Dermis blood vessel endothelial cell (primary cell): ENCODE results near the gene RHBDD3. TPM values are rescaled to one million over a fixed set of nuclear protein-coding genes. Genes with fewer than 3 reads are reported as not detected.

ENCODE experiments used
- DNase-seq: peaks from one replicate; pipeline ENCODE4 v3.0.0; 2010
- total RNA-seq: library from RNA; depleted of rRNA; stranded (reverse); fragments of >200 nt; gene quantifications from 2 replicates; pipeline ENCODE4 v1.2.3, GENCODE V29; 2014

RHBDD3 gene
- total RNA-seq, 1 donor from 2014 or later = 28.1 TPM

GRCh38 chr22:29306175-29306834 is 38.5 kb upstream of the RHBDD3 start, which contains the start of gene GAS2L1:
GAS2L1 (plus strand) TSS chr22:29306650; CDS start chr22:29308106, 1,456 bp downstream.
- DNase-seq = peak; percentile 90

- no peak for DNase-seq
These were observed 38.0 kb upstream of the RHBDD3 start for GRCh38 chr22:29305836-29306174.

GRCh38 chr22:29302681-29303465 is 35.1 kb upstream of the RHBDD3 start:
- DNase-seq = no peak

- DNase-seq = no peak
These were observed 34.6 kb upstream of the RHBDD3 start for GRCh38 chr22:29302402-29302680.

GRCh38 chr22:29301716-29302401 is 34.1 kb upstream of the RHBDD3 start:
- DNase-seq = no peak

DNA sequence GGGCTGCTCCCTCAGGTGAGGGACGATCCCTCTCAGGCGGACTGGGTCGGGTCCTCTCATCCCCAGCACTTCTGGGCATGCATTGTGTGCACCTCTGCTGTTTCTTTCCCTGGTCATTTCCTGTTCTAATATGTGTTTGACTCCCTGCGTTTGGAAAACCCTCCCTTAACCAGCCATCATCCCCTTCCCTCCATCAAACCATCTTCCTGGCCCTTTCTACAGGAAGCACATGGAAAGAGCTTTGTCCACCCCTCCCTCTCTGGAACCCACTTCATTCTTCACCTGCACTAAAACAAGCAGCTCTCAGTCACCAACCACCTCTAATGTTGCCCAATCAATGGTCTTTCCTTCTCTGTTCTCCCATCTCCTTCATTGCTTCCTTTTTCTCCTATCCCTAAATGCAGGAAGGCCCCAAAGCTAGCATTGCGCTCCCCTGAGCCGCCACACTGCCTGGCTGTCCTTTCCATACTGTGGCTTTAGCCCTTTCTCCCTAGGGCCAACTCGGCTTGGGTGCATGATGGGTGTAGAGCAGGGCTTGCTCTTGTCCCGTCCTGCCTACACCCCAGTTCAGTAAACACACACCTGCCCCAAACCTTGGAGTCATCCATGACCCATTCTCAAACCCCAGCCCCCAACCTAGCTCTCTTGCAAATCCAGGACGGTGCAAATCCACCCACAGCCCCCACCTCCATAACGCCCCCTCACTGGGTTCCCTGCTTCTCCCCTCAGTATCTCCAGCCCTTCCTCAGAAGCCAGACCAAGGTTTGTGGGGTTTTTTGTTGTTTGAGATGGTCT is 33.2 kb upstream of the RHBDD3 start:
- no peak for DNase-seq

- DNase-seq = no peak
These were observed 32.7 kb upstream of the RHBDD3 start for GRCh38 chr22:29300467-29300806.

- no peak for DNase-seq
These were observed 31.5 kb upstream of the RHBDD3 start for GRCh38 chr22:29299136-29299900.

- no peak for DNase-seq
These were observed 30.9 kb upstream of the RHBDD3 start for GRCh38 chr22:29298641-29299040.

DNA sequence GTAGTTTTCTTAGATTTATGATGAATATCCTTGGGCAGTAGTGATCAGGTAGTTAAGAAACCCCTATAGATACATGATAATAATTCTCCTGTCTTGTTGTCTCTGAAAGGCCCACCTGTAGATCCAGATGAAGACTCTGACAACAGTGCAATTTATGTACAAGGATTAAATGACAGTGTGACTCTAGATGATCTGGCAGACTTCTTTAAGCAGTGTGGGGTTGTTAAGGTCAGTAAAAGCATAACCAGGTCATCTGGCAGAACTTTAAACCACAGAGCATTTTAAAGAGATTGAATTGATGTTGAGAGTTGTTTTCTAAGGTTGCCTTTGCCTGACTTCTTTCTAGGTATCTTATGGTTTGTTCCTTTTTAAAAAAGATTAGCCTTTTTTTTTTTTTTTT is 24.6 kb upstream of the RHBDD3 start:
- no peak for DNase-seq

- no peak for DNase-seq
These were observed 23.4 kb upstream of the RHBDD3 start for GRCh38 chr22:29291215-29291614.

DNA sequence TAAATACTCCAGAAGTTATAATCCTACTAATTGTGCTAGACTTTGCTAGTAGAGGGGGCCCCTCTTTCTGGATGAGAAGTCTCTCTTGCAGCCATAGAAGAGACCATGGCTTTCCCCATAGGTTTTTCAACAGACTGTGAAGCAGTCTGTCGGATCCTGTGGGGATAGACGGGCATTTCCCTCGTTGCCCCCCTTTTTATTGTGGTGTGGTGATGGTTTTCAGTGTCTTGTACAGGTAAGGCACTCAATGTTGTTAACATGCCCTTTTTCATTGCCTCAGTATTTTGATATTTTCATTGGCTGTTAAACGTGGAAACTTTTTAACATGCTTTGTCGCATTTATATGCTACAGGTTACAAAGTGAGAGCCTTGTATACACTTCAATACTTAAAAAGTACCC is 22.3 kb upstream of the RHBDD3 start:
- no peak for DNase-seq

DNA sequence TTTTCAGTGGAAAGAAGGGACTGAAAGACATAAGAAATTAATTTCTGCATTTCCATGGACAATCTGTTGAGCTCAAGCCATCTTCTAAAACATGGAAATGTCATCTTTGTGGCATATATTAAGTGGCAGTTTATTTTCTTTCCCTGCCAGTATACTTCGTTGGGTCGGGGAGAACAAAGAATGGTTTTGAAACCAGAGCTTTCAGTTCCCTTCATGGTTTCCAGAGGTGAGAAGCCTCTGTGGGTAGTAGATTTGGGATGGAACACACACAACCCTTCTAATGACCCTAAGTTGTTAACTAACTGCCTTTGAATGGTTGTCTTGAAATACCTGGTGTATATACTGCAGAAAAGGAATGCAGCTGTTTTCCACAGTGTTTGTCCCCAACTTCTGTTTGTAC is 21.1 kb upstream of the RHBDD3 start:
- DNase-seq = no peak

DNA sequence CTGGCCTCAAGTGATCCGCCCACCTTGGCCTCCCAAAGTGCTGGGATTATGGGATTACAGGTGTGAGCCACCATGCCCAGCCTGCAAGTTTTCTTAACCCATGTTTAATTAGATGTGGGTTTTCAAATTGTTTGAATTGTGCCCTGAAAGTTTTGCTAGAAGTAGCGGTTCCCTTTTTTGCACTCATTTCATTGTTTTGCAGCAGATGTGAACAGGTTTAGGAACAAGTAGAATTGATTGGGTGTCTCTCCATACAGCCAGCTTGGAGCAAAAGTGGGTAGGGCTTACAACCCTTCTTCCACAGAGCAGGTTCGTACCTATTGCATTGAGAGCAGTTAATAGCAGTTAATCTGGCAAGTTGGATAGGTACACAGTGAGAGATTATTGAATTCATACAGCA is 16.4 kb upstream of the RHBDD3 start:
- no peak for DNase-seq

- DNase-seq = no peak
These were observed 10.1 kb upstream of the RHBDD3 start for GRCh38 chr22:29277927-29278326.

GRCh38 chr22:29275819-29276565 is 8.2 kb upstream of the RHBDD3 start:
- DNase-seq = no peak

DNA sequence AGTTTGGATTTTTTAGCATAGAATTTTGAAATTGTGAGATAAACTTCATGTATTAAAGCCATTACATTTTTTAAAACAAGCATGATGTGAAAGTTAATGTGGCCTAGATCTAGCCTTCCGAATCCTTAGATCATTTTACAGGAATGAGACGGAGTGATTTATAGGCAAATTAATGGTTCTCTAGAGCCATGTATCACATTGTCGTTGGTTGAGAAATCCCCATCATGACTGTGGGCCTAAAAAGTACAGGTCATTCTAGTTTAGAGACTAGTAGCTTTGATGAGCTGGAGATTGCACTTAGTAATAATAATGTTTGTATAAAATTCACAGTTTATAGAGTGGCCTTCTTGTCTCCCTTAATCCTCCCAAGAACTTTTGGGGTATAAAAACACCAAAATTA is 7.4 kb upstream of the RHBDD3 start:
- DNase-seq = no peak

DNA sequence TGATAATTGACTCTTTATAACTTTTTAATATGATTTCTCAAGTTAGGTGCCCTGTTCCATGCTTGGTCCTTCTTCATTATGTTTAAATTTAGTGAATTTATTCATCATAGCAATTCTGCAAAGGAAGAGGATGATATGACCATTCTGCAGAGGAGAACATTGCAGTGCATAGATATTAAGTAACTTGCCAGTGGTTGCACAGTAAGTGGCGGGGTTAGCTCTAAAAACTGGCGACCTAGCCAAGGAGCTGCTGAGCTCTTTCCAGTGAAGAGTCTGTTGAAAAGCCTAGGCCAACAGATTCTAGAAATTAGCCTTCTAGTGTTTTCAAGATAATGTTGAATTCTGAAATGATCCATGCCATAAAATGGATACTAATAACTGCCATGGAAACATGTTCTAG is 4.8 kb upstream of the RHBDD3 start:
- no peak for DNase-seq

GRCh38 chr22:29270475-29271271 is 2.9 kb upstream of the RHBDD3 start:
- DNase-seq = peak; percentile 33

- DNase-seq = peak; percentile 12
These were observed 2.1 kb upstream of the RHBDD3 start for GRCh38 chr22:29269731-29270474.
